Adrenal gland (tissue), 12 donors: ENCODE measurements around the gene SDSL. TPM values are rescaled to one million over a fixed set of nuclear protein-coding genes. Genes with fewer than 3 reads are reported as not detected.
A peak's percentile ranks its signal among the peaks of the same experiment; 100 is the strongest.

Source experiments
- DNase-seq, 7 donors: peaks; one replicate each; pipeline ENCODE4 v3.0.0-alpha.2; 2019 to 2020
- H3K27ac ChIP-seq, 5 donors: fragments of 200-600 bp; sonication (generic) in 4 of 5; 1 replicate in 3 of 5; 2 replicates in 2 of 5; pipeline versions ENCODE4 v1.5.1 to v1.8.0; 2016 to 2020; ENCODE audit warnings: mild to moderate bottlenecking in 1 of 5
- H3K27me3 ChIP-seq: fragments of 200-600 bp; 2 replicates; pipeline ENCODE4 v1.8.0; 2021
- H3K36me3 ChIP-seq, 2 donors: fragments of 200-600 bp; replicated peaks in 1 of 2; 1 replicate in 1 of 2; 2 replicates in 1 of 2; pipeline versions ENCODE4 v1.5.1 to v1.8.0; 2018 to 2022
- H3K4me1 ChIP-seq, 2 donors: fragments of 200-600 bp; replicated peaks in 1 of 2; 1 replicate in 1 of 2; 2 replicates in 1 of 2; pipeline versions ENCODE4 v1.5.1 to v1.8.0; 2018 to 2021
- H3K4me3 ChIP-seq, 4 donors: fragments of 200-600 bp; sonication (generic) in 3 of 4; one replicate each; pipeline ENCODE4 v1.5.1; 2016 to 2018
- H3K9me3 ChIP-seq, 3 donors: fragments of 200-600 bp; sonication (generic) in 1 of 3; replicated peaks in 1 of 3; 1 replicate in 2 of 3; 2 replicates in 1 of 3; pipeline versions ENCODE4 v1.5.1 to v1.8.0; 2016 to 2021
- POLR2A ChIP-seq, 2 donors: fragments of 450-650 bp; IDR thresholded peaks; one replicate each; pipeline ENCODE4 v1.6.1; 2017; ENCODE audit warnings: antibody characterized with exemption in 2 of 2, mild to moderate bottlenecking in 2 of 2, moderate library complexity in 1 of 2
- WGBS, 4 donors: extraction: QIAGEN DNeasy Blood & Tissue Kit in 2 of 4; methylation state at CpG; one replicate each; pipeline versions ENCODE4 v1.1.5 to v1.1.7; 2013 to 2017; 5-methylcytosine and 5-hydroxymethylcytosine counted together
- intact Hi-C, 2 donors: fragments of 100-400 bp; cut with DNase I; formaldehyde crosslinking; loops; one replicate each; pipeline versions ENCODE4 v1.14.1 to v1.15.0; 2022 to 2023
- polyA plus RNA-seq, 3 donors: library from polyadenylated mRNA; stranded (reverse); fragments of 200-250 nt in 2 of 3; fragments of 350-450 nt in 1 of 3; fragmentation: Illumina TruSeq in 1 of 3; extraction: RNeasy Lipid Tissue Mini Kit (QIAGEN cat#74804) in 1 of 3; gene quantifications; one replicate each; pipeline ENCODE4 v1.2.3, GENCODE V29; 2013 to 2014
- total RNA-seq, 9 donors: library from RNA; depleted of rRNA in 4 of 9; stranded (reverse); fragments of >200 nt in 4 of 9; fragments of 120-200 nt in 1 of 9; fragmentation: NEBNext Ultra II Directional in 1 of 9; extraction: Animal tissue kit (Norgen Biotek cat#: 25700) in 1 of 9; gene quantifications; one replicate each; pipeline versions ENCODE4 v1.1.0 to v1.2.4, GENCODE V29; 2013 to 2023
- TF ChIP-seq, protein P1 (sequence below), 6 experiments: fragments of 450-650 bp in 4 of 6; fragments of 200-600 bp in 2 of 6; sonication (generic) in 1 of 6; IDR thresholded peaks; 1 replicate in 5 of 6; 2 replicates in 1 of 6; pipeline versions ENCODE4 v1.5.1 to v1.8.0; 2016 to 2021; ENCODE audit warnings: antibody characterized with exemption in 6 of 6, mild to moderate bottlenecking in 2 of 6, moderate library complexity in 1 of 6
- donor health status: healthy with polysubstance abuse.
- donor health status: Bipolar disorder and iron deficiency.
- donor health status: DM: yes; HTN: yes; CAD: no.
- donor health status: DM: no; HTN: no; CAD: no.
- donor health status: DM: no; HTN: no; CAD: no.
- donor health status: DM: yes; HTN: yes; CAD: no.

The SDSL gene
- total and polyA plus RNA-seq, 12 donors = 11.6 to 111 (median 24.9) TPM

DNA sequence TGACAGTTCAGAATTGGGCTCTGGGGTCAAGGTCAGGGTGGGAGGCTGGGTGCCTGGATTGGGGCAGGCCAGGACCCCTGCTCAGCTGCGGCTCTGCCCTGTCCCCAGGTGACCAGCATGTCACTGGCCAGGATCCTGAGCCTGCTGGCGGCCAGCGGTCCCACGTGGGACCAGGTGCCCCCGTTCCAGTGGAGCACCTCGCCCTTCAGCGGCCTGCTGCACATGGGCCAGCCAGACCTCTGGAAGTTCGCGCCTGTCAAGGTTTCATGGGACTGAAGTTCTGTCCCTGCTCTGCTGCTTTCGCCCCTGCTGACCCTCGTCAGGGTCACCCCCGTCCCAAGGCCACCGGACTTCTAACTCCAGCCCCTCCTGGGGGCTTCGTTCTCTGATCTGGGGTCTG lies 33.8 kb upstream of the SDSL start:
- Histone ChIP-seq H3K27ac (peak overlapping the region in 1 of 5 donors; percentile 34), H3K4me1 (no peaks in the 10 kb centered on the region), H3K36me3 (peaks cover 0 to 79% of the 10 kb centered on the region in 2 donors), H3K9me3 (no peaks in the 10 kb centered on the region), H3K27me3 (no peaks in the 10 kb centered on the region), H3K4me3 (no peak overlapping the region)
- intact Hi-C loops = no loop called here
- TF ChIP-seq POLR2A (IDR thresholded peaks at IDR 0.05) = no peak
- TF ChIP-seq, protein P1, sequence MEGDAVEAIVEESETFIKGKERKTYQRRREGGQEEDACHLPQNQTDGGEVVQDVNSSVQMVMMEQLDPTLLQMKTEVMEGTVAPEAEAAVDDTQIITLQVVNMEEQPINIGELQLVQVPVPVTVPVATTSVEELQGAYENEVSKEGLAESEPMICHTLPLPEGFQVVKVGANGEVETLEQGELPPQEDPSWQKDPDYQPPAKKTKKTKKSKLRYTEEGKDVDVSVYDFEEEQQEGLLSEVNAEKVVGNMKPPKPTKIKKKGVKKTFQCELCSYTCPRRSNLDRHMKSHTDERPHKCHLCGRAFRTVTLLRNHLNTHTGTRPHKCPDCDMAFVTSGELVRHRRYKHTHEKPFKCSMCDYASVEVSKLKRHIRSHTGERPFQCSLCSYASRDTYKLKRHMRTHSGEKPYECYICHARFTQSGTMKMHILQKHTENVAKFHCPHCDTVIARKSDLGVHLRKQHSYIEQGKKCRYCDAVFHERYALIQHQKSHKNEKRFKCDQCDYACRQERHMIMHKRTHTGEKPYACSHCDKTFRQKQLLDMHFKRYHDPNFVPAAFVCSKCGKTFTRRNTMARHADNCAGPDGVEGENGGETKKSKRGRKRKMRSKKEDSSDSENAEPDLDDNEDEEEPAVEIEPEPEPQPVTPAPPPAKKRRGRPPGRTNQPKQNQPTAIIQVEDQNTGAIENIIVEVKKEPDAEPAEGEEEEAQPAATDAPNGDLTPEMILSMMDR (IDR thresholded peaks at IDR 0.05) = no peak
- DNase-seq = no peak
- 57 to 77% (median 68%) methylated on average over 6 to 14 of the region's 14 CpGs for WGBS, 4 donors

DNA sequence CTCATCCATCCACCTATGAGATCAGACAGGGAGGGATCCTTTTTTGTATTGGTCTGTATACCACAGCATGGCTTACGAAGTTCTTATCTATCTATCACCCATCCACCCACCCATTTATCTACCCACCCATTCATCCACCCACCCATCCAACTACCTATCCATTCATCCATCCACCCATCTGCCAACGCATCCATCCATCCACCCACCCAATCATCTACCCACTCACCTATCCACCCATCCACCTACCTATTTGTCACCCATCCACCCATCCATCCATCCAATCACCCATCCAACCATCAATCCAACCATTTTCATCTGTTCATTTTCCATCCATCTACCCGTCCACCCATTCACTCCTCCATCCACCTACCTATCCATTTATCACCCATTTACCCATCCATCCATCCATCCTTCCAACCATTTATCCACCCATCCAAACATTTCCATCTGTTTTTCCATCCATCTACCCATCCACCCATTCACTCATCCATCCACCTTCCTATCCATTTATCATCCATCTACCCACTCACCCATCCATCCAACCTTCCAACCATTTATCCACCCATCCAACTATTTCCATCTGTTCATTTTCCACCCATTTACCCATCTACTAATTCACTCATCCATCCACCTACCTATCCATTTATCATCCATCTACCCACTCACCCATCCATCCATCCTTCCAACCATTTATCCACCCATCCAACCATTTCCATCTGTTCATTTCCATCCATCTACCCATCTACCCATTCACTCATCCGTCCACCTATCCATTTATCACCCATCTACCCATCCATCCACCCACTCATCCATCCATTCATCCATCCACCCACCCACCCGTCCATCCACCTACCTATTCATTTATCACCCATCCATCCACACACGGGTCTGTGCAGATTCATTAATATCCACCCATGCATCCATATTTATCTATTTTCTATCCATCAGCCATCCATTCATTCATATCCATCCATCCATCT lies 31.8 kb upstream of the SDSL start:
- no peak overlapping the region for H3K27ac ChIP-seq
- no peak for DNase-seq
- H3K4me3 ChIP-seq = no peak overlapping the region
- intact Hi-C loops = no loop called here
- no peaks in the 10 kb centered on the region for H3K9me3 ChIP-seq
- TF ChIP-seq, protein P1 (IDR thresholded peaks at IDR 0.05) = no peak
- no peaks in the 10 kb centered on the region for H3K4me1 ChIP-seq
- 92 to 93% (median 93%) methylated on average over 6 of the region's 6 CpGs for WGBS, 4 donors
- H3K27me3 ChIP-seq = no peaks in the 10 kb centered on the region
- peaks cover 0 to 59% of the 10 kb centered on the region in 2 donors for H3K36me3 ChIP-seq

GRCh38 chr12:113391145-113391544 lies 31.0 kb upstream of the SDSL start:
- Histone ChIP-seq H3K36me3 (peaks cover 0 to 51% of the 10 kb centered on the region in 2 donors), H3K4me3 (no peak overlapping the region), H3K27me3 (no peaks in the 10 kb centered on the region), H3K4me1 (no peaks in the 10 kb centered on the region), H3K27ac (no peak overlapping the region), H3K9me3 (no peaks in the 10 kb centered on the region)
- no peak for DNase-seq
- intact Hi-C loops = no loop called here
- 93 to 96% (median 95%) methylated on average over 3 of the region's 3 CpGs for WGBS, 4 donors
- TF ChIP-seq, protein P1 (IDR thresholded peaks at IDR 0.05) = no peak
- no peak for TF ChIP-seq POLR2A (IDR thresholded peaks at IDR 0.05)

- intact Hi-C loops = no loop called here
- Histone ChIP-seq H3K4me3 (no peak overlapping the region), H3K4me1 (no peaks in the 10 kb centered on the region), H3K36me3 (peaks cover 0 to 46% of the 10 kb centered on the region in 2 donors), H3K27ac (peak overlapping the region in 1 of 5 donors; percentile 29), H3K27me3 (no peaks in the 10 kb centered on the region), H3K9me3 (no peaks in the 10 kb centered on the region)
- 89 to 91% (median 90%) methylated on average over 9 of the region's 9 CpGs for WGBS, 4 donors
- TF ChIP-seq, protein P1 (IDR thresholded peaks at IDR 0.05) = no peak
- no peak for TF ChIP-seq POLR2A (IDR thresholded peaks at IDR 0.05)
- DNase-seq = no peak
These were observed 30.4 kb upstream of the SDSL start for GRCh38 chr12:113391650-113392337.
